Gastrocnemius medialis (tissue), 4 donors: Measurements from ENCODE around the gene DYNLT5.

Source experiments
- CTCF ChIP-seq, 5 experiments: fragments of 450-650 bp in 3 of 5; fragments of 200-600 bp in 2 of 5; sonication (generic) in 2 of 5; IDR thresholded peaks in 4 of 5; conservative IDR thresholded peaks in 1 of 5; 1 replicate in 4 of 5; 2 replicates in 1 of 5; pipeline ENCODE4 v1.5.1; 2016 to 2019; ENCODE audit warnings: antibody characterized with exemption in 5 of 5, mild to moderate bottlenecking in 3 of 5, moderate library complexity in 3 of 5
- POLR2A ChIP-seq, 2 donors: fragments of 450-650 bp; IDR thresholded peaks; one replicate each; pipeline ENCODE4 v1.6.1; 2017; ENCODE audit warnings: antibody characterized with exemption in 2 of 2, mild to moderate bottlenecking in 2 of 2, moderate library complexity in 2 of 2

GRCh38 chr1:66728021-66728420 lies 24.2 kb upstream of the DYNLT5 start:
- no peak for TF ChIP-seq CTCF (IDR thresholded peaks at IDR 0.05 in 4 of 5, conservative IDR thresholded peaks at IDR 0.05 in 1 of 5)
- no peak for TF ChIP-seq POLR2A (IDR thresholded peaks at IDR 0.05)
